Cerebellar nuclear complex (tissue), 1 donor: ENCODE data around the gene RAD51D.
"Not testable (repeated sequence)": the region's sequence is repeated elsewhere in the genome, so short reads cannot be mapped to it uniquely, and the experiment has no call there.

Source experiments
- DNase-seq, 2 experiments: peaks; one replicate each; lab custom pipeline; 2025; lab: John Stamatoyannopoulos, UW

RAD51D gene

DNA sequence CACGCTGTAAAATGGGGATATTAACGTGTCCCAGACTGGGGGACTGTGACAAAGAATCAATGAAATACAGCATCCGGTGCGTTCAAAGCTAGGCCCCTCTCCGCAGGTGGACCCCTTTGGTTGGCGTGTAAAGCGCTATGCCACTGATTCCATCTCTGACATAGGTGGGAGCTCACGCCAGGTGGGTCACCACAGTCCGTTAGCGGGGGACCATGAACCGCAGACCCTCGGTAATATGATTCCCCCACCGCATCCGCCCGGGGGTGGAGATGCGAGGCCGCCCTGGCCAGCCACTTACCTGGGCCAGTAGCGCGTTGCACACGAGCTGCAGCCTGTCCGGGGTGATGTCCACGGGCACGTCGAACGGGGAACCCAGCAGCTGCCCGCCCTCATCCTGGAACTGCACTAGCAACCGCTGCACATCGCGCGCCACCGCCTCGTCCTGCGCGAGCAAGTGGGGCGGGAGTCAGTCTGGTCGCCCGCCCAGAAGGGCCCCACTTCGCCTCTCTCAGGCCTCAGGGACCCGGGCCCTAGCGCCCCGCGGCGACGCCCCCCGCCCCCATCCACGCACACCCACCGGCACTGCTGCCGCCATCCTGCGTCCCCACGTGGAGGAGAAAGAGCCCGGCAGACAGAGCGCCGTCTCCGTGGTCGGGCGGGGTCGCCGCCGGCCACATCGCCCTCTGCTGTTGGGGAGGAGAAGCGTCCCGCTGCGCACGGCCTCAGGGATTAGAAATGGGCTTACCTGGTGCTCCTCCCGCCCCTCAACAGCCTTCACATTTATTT lies 22.2 kb upstream of the RAD51D start, which contains the start of gene NLE1:
NLE1 (minus strand) TSS at position 623 of the 786 bp plus-strand sequence; CDS start at position 595, 28 bp downstream.
- DNase-seq, result peak in 1 of 2 experiments; percentile 28

DNA sequence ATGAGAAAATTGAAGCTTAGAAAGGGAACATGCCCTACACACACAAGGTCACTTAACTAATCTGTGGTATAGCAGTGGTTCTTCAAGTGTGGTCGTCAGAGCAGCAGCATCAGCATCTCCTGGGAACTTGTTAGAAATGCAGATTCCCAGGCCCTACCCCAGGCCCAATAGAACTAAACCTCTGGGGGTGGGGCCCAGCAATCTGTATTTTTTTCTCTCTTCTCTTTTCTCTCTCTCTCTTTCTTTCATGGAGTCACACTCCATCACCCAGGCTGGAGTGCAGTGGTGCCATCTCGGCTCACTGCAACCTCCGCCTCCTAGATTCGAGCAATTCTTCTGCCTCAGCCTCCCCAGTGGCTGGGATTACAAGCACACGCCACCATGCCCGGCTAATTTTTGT lies 18.6 kb upstream of the RAD51D start:
- no peak for DNase-seq

DNA sequence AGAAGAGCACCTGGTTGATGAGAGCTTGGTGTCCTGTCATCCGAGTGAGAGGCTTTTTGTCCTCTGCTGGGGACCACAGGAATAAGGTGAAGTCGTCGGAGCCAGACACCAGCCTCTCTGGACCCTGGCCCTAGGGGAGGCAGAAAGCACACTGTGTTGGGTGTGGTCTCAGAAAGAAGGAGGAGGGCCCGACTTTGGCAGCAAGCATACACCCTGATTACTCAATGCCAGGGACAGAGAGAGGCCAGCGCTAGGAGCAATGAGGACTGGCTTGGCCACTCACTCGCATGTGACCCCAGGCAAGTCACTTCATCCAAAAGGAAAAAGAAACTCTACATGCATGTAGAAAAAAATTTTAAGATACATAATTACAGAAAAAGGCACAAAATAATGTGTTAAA lies 15.7 kb upstream of the RAD51D start:
- DNase-seq, result no peak

DNA sequence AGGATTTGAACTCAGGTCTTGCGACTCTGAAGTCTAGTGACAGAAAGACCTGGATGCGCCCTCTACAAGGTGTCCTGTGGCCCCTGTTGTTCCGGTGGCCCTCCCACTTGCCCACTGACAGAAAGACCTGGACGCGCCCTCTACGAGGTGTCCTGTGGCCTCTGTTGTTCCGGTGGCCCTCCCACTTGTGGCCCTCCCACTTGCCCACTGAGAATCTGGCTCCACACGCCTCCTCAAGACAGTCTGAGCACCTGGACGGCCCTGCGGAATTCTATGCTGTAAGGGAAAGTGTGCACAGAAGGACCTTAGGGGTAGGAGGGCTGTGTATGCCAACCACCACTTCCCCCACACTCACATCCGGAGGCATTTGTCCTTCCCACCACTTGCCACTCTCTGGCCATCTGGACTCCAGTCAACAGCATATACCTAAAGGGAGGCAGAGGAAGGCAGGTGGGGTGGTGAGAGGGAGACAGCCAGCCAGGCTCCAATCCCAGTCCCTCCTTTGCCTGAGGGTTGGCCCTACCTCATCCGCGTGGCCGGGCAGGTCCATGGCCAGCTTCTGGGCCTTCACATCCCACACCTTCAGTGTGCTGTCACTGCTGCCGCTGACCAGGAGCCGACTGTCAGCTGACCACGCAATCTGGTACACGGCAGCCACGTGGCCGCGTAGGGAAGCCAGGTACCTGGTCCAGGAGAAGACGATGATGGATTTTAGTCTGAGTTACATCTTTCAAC lies 13.3 kb upstream of the RAD51D start:
- no peak for DNase-seq

DNA sequence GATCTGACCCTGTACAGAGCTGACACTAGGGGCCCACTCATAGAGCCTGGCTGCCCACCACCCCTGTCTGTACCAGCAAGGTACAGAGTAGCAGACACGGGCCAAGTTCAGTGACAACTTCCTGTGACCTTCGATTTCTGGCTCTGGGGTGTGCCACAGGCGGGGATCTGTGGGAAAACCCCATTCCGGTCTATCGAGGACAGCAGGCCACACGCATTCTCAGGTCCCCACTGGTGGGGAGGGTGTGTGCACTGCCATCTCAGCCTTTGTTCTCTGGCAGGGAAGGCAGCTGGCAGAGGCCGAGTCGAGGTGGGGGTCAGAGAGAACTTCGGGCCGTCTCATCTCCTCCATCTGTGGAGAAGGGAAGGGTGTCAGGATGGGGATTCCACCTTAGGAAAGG lies 12.4 kb upstream of the RAD51D start:
- DNase-seq, result no peak

DNA sequence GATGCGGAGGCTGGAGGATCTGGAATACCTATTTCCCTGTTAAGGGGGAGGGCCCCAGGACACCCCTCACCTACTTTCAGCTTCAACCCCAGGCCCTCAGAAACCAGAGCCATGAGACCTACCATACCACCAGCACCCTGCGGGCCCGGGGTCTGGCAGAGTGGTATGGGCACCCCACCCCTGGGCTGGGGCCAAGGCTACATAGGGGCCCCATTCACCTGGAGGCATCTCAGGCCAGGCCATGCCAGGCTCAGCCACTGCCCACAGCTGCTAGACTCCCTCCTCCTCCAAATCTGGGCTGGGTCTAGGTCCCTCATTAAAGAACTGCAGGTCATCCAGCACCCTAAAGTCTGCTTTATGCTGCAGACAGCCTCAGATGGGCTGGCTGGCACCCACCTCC lies 10.7 kb upstream of the RAD51D start:
- no peak for DNase-seq

DNA sequence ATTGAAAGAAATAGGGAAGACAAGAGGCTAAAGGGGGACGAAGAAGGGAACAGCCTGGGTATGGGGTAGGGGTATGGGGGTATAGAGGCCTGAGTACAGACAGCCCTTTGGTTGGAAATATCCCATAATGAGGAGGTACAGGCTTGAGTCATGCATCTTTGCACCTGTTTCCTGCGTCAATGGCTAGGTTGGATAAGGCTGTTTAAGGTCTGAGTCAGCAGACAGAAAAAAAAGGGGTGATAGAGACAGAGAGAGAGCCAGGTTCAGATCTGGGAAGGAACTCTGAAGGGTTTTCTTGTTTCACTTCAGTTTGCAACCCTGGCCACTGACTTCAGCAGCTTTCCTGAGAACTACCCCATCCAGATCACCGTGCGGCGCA lies 10.3 kb upstream of the RAD51D start:
- no peak for DNase-seq

DNA sequence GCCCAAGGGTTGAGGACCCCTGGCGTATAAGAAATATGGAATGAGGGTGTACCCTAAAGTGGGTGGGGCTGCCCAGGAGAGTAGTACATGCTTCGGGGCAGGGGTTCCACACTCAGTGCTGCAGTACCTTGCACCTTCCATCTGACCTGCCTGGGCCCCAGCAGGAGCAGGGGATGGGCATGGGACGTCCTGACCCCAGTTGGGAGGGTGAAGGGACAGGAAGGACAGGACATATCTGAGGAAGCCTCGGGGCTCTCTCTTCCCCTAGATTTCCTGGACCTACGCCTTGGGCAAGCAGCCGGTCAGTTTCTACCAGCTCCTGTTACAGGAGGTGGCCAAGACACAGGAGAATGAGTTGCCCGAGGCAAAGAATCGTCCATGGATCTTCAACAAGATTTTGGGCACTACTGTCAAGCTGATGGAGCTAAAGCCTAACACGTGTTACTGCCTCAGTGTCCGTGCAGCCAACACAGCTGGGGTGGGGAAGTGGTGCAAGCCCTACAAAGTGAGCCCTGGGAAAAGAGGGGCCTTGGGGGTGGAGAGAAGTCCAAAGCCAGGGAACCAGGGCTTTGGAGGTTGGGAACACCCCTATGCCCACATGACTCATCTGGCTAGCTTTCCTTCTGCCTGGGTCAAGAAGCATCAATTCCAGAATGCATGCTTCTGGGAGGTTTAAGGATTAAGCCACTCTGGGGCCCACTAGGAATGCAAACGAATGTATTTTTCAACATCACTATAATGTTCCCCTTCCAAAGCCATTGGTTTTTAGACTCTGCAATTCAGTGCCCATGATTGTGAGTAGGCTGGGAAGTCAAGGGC lies 9.7 kb upstream of the RAD51D start:
- DNase-seq, result no peak

DNA sequence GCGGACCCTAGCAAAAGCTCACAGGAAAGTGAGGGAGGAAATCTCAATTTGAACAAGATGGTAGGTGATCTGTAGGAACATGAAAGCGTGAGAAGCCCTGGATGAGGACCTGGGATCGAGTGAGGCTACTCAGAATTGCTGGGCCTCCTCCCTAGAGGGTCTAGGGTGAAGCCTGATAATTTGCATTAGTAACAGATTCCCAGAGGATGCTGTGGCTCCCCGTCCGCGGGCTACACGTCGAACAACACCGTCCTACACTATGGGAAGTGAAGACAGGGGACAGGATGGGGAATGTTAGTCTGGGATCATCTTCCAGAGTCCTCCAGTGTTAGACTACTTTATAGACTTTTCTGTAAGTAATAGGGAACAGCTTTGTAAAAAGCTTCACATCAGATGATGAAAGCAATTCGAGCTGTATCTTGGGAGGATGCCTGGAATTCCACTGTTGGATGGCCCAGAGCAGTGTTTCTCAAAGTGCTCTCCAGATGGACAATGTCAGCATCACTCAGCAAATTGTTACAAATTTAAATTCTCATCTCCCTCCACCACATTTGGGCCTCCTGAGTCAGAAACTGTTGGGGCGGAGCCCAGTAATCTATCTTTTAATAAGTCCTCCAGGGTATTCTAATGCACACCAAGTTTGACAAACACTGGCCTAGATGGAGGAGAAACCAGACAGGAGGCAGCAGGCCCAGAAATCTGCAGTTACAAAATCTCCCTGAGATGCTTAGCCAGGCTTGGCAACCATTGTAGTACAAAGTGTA lies 8.3 kb upstream of the RAD51D start:
- DNase-seq, result no peak

DNA sequence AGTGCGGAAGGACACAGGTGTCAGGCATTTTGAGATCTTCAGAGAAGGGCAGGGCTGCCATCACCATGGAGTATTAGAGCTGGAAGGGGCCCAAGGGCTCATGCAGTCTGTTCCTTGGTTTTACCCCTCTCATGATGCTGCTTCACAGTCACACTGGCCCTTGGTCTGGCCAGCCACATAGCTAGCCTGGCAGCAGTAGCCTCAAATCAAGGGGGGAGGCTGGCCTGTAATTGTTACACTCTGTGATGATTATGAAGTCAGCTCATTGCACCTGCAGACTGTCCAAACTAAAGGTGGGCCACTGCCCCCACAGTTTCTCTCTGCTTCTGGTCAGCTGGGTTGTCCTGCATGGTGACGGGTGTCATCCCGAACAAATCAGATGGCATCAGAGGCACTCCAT lies 1.7 kb upstream of the RAD51D start, which contains the start of gene FNDC8:
FNDC8 (plus strand) TSS at position 301 of the 400 bp plus-strand sequence; CDS start at position 380, 79 bp downstream.
- no peak for DNase-seq

DNA sequence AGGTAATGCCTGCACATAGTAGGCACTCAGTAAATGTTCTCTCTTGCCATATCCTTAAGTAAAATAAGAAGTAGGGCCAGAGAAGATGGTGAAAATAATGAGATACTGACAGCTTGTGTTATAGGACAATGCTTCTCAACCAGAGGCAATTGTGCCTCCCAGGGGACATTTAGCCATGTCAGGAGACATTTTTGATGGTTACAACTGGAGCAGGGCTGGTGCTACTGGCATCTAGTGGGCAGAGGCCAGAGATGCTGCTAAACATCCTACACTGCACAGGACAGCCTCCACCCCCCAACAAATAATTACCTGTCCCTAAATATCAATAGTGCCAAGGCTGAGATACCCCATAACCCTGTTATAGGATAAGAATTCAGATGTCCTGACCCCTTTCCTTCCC lies 1.7 kb downstream of the RAD51D start:
- DNase-seq, result no peak

DNA sequence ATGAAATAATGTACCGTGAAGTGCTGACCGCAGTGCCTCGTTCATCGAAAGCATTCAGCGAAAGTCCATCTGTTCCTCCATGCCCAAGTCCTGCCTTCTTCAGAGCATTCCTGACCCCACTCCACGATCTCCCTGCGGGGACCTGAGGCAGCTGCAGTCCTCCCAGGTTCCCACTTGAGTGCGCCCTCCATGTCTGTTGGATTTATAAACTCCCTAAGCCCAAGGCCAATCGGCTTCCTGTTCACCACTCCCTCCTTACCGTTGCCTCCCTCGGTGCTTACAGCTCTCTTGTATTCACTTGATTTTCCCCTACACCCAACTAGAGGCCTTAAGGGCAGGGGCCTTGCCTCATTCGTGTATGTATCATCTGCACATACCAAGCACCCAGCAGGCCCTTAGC lies 2.8 kb downstream of the RAD51D start:
- DNase-seq, result no peak

DNA sequence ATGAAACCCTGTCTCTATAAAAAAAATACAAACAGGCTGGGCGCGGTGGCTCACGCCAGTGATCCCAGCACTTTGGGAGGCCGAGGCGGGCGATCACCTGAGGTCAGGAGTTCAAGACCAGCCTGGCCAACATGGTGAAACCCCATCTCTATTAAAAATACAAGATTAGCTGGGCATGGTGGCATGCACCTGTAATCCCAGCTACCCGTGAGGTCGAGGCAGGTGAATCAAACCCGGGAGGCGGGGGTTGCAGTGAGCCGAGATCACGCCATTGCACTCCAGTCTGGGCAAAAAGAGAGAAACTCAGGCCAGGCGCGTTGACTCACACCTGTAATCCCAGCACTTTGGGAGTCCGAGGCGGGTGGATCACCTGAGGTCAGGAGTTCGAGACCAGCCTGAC lies 8.9 kb downstream of the RAD51D start:
- not testable (repeated sequence) for DNase-seq

DNA sequence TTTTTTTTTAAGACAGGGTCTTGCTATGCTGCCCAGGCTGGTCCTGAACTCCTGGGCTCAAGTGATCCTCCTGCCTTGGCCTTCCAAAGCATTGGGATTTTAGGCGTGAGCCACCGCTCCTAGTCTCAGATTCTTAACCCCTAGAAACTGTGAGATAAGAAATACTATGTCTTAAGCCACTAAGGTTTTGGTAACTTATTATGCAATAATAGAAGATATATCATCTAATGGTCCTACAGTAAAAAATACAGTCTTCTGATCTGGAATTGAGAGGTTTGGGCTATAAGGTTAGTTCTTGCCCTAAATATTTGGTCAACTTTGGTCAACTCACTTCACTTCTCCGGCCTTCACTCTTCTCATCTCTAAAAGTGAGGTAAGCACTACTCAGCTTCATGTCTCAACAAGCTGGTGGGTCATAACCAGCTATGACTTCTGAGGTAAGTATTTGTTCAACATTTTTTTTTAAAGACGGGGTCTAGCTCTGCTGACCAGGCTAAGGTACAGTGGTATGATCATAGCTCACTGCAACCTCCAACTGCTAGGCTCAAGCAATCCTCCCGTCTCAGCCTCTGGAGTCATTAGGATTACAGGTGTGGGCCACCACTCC lies 14.7 kb downstream of the RAD51D start:
- DNase-seq, result no peak

DNA sequence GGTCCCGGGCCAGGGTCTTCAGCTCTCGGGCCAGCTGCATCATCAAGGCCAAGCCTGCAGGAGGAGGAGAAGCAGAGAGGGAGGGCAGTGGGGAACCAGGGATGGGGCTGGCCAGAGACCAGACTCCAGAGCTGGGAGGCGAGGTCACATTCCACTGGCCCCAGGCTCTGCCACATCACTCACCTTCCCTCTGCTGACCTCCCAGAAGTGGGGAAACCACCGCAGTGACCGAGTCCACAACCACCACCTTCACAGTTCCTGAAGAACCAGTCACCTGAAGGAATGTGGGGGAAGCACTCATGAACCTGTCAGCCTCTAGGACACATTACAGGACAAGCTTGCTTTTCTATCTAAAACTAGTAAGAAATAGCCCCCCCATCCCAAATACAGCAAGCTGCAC lies 16.4 kb downstream of the RAD51D start:
- no peak for DNase-seq

DNA sequence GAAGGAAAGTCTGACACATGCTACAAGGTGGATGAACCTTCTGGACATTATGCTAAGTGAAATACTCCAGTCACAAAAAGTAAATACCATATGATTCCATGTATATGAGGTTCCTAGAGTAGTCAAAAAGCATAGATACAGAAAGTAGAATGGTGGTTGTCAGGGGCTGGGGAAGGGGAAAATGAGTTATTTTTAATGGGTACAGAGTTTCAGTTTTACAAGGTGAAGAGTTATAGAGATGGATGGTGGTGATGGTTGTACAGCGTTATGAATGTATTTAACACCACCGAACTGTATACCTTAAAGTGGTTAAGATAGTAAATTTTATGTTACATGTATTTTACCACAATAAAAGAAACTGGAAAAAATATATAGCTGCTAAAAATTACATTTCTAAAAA lies 17.9 kb downstream of the RAD51D start:
- DNase-seq, result no peak

DNA sequence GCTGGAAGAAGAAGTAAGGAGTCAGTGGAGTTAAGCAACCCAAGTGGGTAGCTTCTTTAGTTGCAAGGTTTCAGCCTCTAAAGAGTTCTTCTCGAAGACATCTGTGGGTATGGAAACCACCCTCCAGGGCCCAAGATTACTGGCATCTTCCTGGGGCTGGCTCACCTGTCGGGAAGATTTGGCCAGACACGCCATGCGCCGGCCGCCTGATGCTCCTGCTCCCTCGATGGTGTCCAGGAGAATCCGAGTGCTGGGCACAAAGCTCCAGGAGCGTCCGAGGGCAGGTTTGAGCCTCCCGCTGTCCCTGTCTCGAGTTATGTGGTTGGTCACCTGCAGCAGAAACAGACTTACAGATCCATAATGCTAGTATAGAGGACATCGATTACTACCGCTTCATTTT lies 18.6 kb downstream of the RAD51D start:
- no peak for DNase-seq

DNA sequence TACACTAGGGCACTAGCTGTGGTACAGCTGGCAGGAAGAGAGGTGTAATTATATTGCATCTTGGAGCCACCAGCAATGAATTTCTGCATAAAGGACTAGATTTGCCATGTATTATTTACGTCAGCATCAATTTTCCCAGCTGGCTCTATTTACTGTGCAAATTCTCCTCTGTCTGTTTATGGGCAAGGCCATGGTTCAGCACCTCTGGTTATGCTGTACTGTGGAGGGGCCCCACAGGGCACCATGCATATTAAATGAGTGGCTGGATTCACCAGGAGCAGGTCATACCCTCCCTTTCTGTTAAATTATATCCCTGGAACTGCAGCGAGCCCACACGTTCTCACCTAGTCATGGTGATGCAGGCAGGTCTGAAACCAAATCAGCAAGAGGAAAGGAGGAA lies 19.8 kb downstream of the RAD51D start:
- no peak for DNase-seq

DNA sequence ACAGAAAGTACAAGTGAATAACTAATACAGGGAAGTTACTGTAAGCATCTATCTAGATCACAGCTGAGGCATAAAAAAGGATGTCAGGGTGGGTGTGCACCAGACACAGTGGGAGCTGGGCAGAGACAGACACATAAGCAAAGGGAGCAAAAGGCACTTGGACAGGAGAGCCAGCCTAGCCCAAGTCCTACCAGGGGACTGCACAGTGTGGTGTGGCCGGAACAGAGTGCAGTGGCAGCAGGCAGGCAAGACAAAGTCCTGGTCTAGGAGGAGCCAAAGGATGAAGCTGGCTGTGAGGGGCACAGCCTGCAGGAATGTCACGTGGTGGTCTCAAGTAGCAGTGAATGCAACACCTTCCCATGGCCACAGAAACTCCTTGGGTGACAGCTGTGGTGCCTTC lies 21.9 kb downstream of the RAD51D start:
- DNase-seq, result no peak

DNA sequence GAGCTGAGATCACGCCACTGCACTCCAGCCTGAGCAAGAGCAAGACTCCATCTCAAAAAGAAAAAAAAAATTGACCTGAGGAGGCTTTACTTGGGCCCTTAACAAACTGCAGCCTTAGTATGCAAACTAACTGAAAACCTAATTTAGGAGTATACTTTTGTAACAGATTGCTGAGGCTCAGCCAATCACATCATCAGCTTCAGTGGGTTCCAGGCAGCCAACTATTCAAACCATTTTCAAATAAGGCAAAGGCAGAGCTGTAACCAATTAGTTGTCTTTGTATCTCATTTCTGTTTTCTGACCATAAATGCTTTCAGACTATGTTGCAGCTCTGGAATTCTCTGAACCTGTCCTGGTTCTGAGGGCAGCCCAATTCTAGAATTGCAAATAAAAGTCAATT lies 23.9 kb downstream of the RAD51D start:
- no peak for DNase-seq

DNA sequence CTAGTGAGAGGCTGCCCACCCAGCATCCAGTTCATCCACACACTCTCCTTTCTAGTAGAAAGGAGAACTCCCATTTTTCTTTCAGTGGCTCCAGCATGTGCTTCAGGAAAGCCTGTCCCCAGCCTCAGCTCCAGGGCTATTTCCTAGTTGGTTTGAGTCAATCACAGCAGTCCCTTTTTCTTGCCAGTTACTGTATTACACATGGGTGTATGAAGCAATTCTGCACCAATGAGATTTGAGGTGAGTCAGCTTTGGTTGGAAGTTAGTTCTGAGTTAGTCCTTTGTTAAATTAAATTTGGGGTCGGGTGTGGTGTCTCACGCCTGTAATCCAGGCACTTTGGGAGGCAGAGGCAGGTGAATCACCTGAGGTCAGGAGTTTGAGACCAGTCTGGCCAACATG lies 24.8 kb downstream of the RAD51D start:
- no peak for DNase-seq
